AG04450 (cell line): ENCODE results near the gene LGALS3BP. TPM values are rescaled to one million over a fixed set of nuclear protein-coding genes. Genes with fewer than 3 reads are reported as not detected.

Experiments used
- CTCF ChIA-PET: fragments of 300-600, 350-600 bp; formaldehyde crosslinking; extraction: SDS; loops from one replicate; lab custom pipeline; 2022; ENCODE audit warnings: antibody characterized with exemption, inconsistent platforms; lab: Charles Lee
- POLR2A ChIA-PET: fragments of 350-600 bp; formaldehyde crosslinking; extraction: SDS; loops from one replicate; lab custom pipeline; 2021; ENCODE audit warnings: antibody characterized with exemption, inconsistent platforms; lab: Yijun Ruan, JAX
- DNase-seq: peaks from one replicate; pipeline ENCODE4 v3.0.0-alpha.2; 2011; ENCODE audit warnings: low read depth, low spot score
- H3K27ac ChIP-seq: one replicate; pipeline ENCODE4 v1.5.1; 2012; ENCODE audit warnings: low read depth, low read length, control low read depth
- H3K27me3 ChIP-seq: one replicate; pipeline ENCODE4 v1.6.0; 2012; ENCODE audit warnings: low read length; ENCODE audit not compliant: control insufficient read depth, insufficient read depth
- H3K4me3 ChIP-seq: 2 replicates; pipeline ENCODE4 v1.5.1; 2011; ENCODE audit warnings: mild to moderate bottlenecking, low read depth, low read length, control low read depth
- H3K9me3 ChIP-seq: 2 replicates; pipeline ENCODE4 v1.5.1; 2012; ENCODE audit warnings: low read length; ENCODE audit not compliant: control insufficient read depth, insufficient read depth
- polyA plus RNA-seq: library from polyadenylated mRNA; depleted of rRNA; stranded (reverse); fragments of >200 nt; gene quantifications from 2 replicates; pipeline ENCODE4 v1.2.3, GENCODE V29; 2011
- TF ChIP-seq, protein P1 (sequence below): IDR thresholded peaks from 2 replicates; pipeline ENCODE4 v1.5.1; 2011; ENCODE audit warnings: low read depth, low read length, control low read depth, inconsistent platforms

The LGALS3BP gene
- polyA plus RNA-seq, 1 experiment = 126 TPM

DNA sequence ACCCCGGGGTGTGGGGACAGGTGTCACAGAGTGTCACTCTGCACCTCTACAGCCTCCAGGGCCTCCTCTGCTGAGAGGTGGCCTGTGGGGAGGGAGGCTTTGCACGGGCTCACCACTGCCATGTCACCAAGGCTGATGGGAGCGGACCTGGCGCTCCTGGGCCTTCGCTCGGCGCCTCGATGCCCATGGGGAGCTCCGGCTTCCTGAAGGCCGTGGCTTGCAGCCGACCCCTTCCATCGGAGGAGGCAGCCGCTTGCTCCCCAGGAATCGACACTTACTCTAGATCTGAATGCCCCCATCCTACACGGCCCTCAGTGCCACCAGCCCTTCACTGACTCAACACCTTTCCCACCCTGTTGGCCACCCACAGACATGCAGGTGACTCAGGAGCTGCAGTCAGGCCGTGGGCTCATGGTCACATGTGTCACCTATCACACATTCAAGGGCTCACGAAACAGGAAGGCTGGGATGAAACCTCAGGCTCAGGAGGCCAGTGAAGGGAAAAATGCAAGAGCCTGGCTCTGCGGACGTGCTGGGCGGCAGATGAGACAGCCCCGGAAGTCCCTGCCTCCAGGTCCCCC, 11.9 kb downstream of the LGALS3BP start:
- POLR2A ChIA-PET = no interaction called here
- Histone ChIP-seq H3K9me3 (no peaks in the 10 kb centered on the region; the same call in 1 of the 2 replicates), H3K27me3 (no peaks in the 10 kb centered on the region), H3K27ac (no peak overlapping the region), H3K4me3 (no peak overlapping the region)
- DNase-seq = no peak
- TF ChIP-seq, protein P1, sequence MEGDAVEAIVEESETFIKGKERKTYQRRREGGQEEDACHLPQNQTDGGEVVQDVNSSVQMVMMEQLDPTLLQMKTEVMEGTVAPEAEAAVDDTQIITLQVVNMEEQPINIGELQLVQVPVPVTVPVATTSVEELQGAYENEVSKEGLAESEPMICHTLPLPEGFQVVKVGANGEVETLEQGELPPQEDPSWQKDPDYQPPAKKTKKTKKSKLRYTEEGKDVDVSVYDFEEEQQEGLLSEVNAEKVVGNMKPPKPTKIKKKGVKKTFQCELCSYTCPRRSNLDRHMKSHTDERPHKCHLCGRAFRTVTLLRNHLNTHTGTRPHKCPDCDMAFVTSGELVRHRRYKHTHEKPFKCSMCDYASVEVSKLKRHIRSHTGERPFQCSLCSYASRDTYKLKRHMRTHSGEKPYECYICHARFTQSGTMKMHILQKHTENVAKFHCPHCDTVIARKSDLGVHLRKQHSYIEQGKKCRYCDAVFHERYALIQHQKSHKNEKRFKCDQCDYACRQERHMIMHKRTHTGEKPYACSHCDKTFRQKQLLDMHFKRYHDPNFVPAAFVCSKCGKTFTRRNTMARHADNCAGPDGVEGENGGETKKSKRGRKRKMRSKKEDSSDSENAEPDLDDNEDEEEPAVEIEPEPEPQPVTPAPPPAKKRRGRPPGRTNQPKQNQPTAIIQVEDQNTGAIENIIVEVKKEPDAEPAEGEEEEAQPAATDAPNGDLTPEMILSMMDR = no peak
- CTCF ChIA-PET = interaction anchor here (0.7 kb wide), 2 partner anchors 102 to 129 kb away, joined by 3 to 4 read pairs; no protein-coding TSS in a partner anchor

DNA sequence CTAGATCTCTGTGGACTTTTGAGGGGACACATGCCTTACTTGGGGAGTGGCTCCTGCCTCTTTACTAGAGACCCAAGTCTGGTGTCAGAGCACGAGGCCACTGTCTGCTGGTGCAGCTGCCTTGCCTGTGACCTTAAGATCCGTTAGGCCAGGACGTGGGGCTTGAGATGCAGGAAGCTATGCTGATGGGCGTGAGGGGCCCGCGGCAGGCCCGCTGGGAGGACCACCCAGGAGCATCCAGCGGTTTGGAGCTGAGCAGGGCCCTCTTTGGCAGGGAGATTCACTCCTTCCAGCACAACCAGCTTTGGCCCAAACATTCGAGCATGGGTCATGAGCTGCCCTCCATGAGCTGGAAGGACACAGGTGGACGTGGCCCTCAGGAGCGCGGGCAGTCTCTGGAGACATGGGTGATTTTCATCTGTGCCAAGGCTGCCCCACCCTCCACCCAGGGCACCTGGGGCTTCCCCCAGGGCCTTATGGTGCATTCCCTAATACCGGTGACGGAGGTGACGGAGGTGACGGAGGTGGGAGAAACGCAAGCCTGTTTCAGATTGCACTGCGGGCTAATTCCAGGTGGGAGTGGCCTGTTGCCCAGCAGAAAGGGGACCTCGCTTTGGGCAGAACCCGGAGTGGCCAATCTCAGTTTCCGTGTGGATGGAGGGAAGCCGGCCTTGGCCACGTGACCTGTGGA, 12.7 kb downstream of the LGALS3BP start:
- ChIA-PET POLR2A (no interaction called here), CTCF (no interaction called here)
- Histone ChIP-seq H3K27ac (no peak overlapping the region), H3K9me3 (no peaks in the 10 kb centered on the region; the same call in 1 of the 2 replicates), H3K27me3 (no peaks in the 10 kb centered on the region), H3K4me3 (no peak overlapping the region)
- TF ChIP-seq, protein P1 = no peak
- no peak for DNase-seq

DNA sequence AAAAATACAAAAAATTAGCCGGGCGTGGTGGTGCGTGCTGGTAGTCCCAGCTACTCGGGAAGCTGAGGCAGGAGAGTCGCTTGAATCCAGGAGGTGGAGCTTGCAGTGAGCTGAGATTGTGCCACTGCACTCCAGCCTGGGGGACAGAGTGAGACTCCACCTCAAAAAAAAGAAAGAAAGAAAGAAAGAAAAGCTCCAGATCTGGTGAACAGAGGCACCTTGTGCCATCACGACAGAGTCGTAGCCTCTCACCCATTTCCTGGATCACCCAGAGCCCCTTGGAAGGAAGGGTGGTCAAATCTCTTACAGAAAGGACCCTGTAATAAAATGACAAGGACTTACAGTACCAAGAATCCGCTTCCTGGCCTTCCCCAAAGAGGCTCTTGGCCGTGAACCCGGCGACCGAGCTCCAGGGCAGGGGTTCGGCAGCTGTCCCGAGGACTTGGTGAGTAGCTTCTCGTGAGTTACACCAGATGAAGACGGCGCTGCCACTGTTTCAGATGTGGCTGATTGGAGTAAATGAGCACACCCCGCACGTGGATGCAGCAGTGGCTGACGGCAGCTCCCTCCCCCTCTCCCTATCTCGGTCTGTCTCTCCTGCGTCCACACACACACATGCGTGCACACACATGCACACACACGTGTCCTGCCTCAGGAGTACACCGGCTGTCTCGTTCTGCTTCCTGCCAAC, 13.5 kb downstream of the LGALS3BP start:
- H3K9me3 ChIP-seq = no peaks in the 10 kb centered on the region; the same call in 1 of the 2 replicates
- ChIA-PET POLR2A (no interaction called here), CTCF (interaction anchor here (2.3 kb wide), 1 partner anchor 101 kb away, joined by 9 read pairs; no protein-coding TSS in a partner anchor)
- DNase-seq = no peak
- TF ChIP-seq, protein P1 = no peak
- H3K27me3 ChIP-seq = no peaks in the 10 kb centered on the region
- no peak overlapping the region for H3K4me3 ChIP-seq
- no peak overlapping the region for H3K27ac ChIP-seq

DNA sequence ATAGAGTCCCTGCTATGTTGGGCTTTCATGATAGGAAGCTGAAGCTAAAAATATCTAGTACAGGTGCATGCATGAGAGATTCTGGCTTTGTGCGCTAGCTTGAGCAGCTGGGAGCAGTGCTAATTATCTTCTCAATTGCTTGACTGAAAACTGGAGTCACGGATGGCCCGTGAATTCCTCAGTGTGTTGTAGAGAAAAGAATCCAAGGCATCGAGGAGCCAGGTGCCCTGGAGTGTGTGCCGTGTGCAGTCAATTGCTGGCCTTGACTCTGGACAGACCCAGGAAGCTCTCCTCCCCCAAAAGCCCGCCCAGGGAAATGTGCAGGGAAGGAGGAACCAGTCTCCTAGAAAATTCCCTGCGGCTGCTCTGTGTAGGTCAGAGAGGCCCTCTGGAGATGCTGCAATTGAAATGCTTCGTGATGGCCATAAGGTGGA, 14.2 kb downstream of the LGALS3BP start:
- Histone ChIP-seq H3K9me3 (no peaks in the 10 kb centered on the region; the same call in 1 of the 2 replicates), H3K27me3 (no peaks in the 10 kb centered on the region), H3K27ac (no peak overlapping the region), H3K4me3 (no peak overlapping the region)
- ChIA-PET CTCF (interaction anchor here (1.6 to 2.3 kb wide), 2 partner anchors 13 to 100 kb away, joined by 3 to 9 read pairs; no protein-coding TSS in a partner anchor), POLR2A (no interaction called here)
- TF ChIP-seq, protein P1 = no peak
- no peak for DNase-seq
